RCC 7860 (cell line): ENCODE results near the gene TENM4.
"Not testable (repeated sequence)": the region's sequence is repeated elsewhere in the genome, so short reads cannot be mapped to it uniquely, and the experiment has no call there.

Source experiments
- DNase-seq: peaks from one replicate; pipeline ENCODE4 v3.0.0-alpha.2; 2015; ENCODE audit warnings: low spot score
- FAIRE-seq: peaks from 2 replicates; lab custom pipeline; 2012; peaks lifted over from hg19 to GRCh38; lab: Jason Lieb, UNC

The TENM4 gene

DNA sequence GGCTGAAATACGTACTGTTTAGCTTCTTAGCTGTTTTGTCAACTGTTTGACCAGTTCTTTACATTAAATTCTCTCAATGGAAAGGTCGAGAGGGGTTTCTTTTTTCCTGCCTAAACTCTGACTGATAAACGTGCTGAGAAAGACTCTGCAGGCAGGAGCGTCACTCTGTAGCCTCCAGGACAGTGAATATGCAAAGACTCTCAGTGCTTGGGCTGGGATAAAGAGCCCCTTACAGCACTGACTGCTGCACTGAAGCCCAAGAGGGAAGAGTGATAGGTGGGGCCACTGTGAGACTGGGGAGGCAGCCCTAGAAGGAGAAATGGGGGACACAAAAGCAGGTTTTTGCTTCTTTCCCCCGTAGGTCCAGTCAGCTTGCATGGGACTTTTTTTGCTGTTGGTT is 213.5 kb downstream of the TENM4 start:
- FAIRE-seq = no peak
- no peak for DNase-seq

DNA sequence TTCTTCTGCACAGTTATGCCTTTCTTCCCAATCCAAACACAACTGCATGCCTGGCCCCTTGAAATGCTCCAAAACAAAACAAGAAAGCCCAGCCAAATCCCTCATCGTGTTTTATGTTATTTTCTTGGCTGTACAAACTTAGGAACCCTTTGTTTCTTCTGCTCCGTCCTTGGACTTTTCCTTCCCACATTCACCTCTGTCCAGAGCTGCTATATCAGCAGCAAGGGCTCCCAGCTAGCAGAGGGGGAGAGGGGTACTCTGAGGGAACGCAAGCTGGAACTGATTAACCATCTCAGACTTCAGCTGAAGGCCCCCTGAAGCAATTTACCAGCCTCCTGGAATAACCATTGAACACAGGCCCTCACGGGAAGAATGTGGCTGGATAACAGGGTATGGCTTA is 214.7 kb downstream of the TENM4 start:
- FAIRE-seq (no peak), DNase-seq (no peak)

DNA sequence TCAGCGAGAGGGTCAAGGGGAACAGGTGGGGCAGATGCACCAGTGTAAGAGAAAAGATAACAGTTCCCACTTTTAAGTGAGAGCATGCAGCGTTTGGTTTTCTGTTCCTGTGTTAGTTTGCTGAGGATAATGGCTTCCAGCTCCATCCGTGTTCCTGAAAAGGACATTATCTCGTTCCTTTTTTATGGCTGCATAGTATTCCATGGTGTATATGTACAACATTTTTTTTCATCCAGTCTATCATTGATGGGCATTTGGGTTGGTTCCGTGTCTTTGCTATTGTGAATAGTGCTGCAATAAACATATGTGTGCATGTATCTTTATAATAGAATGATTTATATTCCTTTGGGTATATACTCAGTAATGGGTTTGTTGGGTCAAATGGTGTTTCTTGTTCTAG is 218.7 kb downstream of the TENM4 start:
- DNase-seq, FAIRE-seq: not testable (repeated sequence)

GRCh38 chr11:79221444-79222130 is 219.2 kb downstream of the TENM4 start:
- FAIRE-seq = no peak

GRCh38 chr11:79220171-79220570 is 220.7 kb downstream of the TENM4 start:
- FAIRE-seq (no peak), DNase-seq (no peak)

More at GRCh38 chr11:79221444-79222130, 219.2 kb downstream of the TENM4 start:
- DNase-seq = no peak

GRCh38 chr11:79219186-79220045 is 221.4 kb downstream of the TENM4 start:
- FAIRE-seq = no peak

DNA sequence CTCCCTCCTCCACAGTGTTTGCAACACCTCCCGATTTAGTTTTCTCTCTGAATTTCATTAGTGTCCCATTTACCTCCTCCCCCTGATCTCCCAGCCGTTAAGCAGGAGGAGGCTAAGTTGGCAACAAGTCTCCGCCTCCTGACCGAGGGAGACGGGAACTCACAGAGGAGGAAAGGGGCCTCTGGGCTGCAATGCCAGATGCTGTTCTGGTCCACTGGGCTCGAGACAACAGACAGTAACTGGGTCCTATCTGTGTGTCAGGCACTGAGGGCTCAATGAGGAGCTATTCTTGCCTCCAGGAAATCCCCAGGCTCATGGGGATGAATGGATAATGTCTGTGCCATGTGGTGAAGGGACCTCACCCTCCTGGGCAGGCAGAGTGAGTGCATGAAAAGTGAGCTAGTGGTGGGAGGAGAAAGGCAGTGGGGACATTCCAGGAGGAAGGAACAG is 228.1 kb downstream of the TENM4 start:
- FAIRE-seq = peak; percentile 59

More at GRCh38 chr11:79219186-79220045, 221.4 kb downstream of the TENM4 start:
- DNase-seq = no peak

DNA sequence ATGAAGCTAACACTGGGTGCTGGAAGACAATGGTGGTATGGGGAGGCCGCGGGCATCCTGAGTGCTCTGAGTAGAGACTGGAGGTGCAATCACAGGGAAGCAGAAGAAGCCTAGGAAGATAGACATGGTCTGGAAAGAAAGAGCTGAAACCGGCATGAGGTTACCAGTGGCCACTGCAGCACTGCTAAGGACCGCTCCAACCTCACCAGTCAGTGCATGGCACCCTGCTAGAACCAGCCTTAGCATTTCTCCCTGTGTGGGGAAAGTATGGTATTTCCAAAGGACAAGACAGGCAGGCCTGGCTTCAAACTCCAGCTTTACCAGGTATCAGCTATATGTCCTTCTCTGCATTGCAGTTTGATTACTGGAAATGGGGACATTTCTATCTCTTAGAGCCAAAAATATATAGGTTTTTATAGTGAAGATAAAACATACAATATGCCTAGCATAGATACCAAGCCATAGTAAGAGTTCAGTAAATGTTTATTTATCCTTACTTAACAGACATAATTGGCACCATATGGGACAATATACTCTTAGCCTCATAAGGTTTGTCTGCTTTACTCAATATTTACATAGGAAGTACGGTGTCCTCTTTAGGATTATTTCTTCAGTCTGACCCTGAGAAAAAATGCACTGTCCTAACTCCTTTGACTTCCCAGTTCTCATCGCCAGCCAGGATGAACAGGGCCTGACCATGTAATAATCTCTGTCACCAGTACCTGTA is 231.1 kb downstream of the TENM4 start:
- no peak for FAIRE-seq
- DNase-seq = no peak

More for the DNA sequence above, 228.1 kb downstream of the TENM4 start:
- DNase-seq = peak; percentile 81

DNA sequence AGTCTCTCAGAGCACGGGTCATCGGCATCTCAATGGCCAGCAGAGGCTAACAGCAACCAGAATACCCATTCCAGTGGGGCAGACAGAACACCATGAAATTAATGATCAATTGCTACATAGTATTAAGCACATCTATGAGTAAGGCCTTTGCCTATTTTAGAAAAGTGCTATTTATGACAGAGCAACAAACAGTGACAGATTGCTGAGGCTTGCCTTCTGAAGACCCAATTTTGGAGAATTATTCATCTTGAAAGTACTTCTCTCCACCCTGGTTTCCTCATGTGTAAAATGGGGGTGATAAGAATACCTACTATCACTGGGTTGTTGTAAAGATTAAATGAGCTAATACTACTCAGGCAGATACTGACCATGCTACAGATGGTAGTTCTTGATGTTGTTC is 232.7 kb downstream of the TENM4 start:
- no peak for DNase-seq
- FAIRE-seq = no peak

- FAIRE-seq (no peak), DNase-seq (no peak)
Observed at GRCh38 chr11:79206951-79207350, 233.9 kb downstream of the TENM4 start.

GRCh38 chr11:79205786-79206185 is 235.0 kb downstream of the TENM4 start:
- DNase-seq (no peak), FAIRE-seq (no peak)

DNA sequence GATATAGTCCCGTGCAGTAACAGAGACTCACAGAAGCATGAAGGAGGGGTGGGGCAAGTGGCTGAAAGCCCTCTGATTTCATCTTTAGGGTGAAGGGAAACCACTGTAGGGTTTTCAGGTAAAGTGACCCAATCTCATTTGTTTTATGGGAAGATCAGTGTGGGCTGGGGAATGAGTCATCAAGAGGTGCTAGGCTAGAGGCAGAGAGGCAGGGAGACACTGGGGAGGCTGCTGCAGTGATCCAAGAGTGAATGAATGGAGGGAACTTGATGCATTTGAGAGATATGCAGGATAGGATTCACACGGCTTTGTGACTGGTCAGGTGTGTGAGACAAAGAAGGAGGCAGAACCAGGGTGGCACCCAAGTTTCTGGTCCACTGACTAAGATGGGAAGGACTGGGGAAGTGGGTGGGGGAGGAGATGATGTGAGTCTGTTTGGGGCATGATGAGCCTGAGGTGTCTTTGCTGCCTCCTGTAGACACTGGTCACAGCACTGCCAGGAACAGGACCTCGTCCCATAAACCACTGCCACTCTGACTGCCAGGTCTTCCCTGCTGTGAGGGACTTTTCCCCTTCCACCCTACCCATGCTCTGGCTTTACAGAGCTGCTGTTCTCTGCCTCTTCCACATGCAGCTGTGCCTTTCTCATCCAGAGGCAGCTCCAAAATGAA is 239.0 kb downstream of the TENM4 start:
- FAIRE-seq = peak; percentile 49

DNA sequence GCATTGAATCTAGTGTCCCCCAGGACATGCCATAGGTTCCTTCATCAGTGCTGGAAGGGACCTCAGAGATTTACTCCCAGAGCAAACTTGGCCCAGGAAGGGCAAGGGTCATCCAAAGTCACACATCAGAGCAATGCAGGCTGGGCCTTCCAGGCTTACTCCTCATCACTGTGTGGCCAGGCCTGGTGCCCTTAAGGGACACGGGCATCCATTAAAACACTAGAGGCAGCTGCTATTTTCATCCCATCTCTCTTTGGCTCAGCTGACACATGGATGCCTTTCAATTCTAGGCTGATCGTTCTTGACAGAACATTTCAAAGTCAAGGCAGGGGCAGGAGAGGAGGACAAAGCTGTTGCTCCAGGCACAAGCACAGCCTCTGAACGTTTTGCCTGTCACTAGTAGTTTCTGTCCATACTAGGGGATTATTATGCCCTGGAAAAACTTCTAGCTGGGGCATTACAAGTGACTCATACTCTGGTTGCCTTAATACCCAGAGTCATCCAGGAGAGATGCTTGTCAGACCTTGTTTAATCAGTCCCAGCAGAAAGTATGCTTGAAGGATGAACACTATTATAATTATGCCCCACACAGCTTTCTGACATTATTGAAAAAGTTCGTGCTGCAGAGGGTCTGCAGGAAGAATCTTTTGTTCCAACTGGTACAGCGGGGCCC is 240.3 kb downstream of the TENM4 start:
- no peak for FAIRE-seq
- peak; percentile 6 for DNase-seq

More for the DNA sequence above, 239.0 kb downstream of the TENM4 start:
- DNase-seq = peak; percentile 71

- DNase-seq = no peak
- no peak for FAIRE-seq
Observed at GRCh38 chr11:79199729-79200354, 241.0 kb downstream of the TENM4 start.

DNA sequence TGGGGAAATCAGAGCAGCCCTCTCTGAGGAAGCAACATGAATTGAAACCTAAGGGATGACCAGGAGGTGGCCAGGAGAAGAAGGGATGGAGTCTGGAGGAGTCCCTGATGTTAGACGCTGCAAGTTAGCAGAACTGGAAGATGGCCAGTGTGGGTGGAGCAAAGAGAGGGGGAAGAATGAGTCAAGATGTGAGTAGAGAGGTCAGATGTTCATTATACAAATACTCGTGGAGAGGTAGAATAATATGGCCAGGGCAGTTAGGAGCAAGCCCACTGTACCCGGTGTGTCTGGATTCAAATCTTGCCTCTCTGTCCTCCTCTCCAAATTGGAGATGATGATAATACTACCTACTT is 242.0 kb downstream of the TENM4 start:
- no peak for FAIRE-seq

GRCh38 chr11:79198203-79198897 is 242.5 kb downstream of the TENM4 start:
- DNase-seq (no peak), FAIRE-seq (no peak)

More for the DNA sequence above, 242.0 kb downstream of the TENM4 start:
- DNase-seq = no peak

- DNase-seq = no peak
- FAIRE-seq = no peak
Observed at GRCh38 chr11:79196950-79197349, 243.9 kb downstream of the TENM4 start.

DNA sequence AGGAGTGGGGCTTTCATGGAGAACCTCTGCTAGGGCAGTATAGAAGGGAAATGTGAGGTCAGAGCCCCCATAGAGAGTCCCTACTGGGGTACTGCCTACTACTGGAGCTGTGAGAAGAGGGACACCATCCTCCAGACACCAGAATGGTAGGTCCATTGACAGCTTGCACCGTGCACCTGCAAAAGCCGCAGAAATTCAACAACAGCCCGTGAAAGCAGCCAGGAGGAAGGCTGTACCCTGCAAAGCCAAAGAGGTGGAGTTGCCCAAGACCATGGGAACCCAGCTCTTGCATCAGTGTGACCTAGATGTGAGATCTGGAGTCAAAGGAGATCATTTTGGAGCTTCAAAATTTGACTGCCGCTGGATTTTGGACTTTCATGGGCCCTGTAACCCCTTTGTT is 245.6 kb downstream of the TENM4 start:
- no peak for DNase-seq
- no peak for FAIRE-seq

DNA sequence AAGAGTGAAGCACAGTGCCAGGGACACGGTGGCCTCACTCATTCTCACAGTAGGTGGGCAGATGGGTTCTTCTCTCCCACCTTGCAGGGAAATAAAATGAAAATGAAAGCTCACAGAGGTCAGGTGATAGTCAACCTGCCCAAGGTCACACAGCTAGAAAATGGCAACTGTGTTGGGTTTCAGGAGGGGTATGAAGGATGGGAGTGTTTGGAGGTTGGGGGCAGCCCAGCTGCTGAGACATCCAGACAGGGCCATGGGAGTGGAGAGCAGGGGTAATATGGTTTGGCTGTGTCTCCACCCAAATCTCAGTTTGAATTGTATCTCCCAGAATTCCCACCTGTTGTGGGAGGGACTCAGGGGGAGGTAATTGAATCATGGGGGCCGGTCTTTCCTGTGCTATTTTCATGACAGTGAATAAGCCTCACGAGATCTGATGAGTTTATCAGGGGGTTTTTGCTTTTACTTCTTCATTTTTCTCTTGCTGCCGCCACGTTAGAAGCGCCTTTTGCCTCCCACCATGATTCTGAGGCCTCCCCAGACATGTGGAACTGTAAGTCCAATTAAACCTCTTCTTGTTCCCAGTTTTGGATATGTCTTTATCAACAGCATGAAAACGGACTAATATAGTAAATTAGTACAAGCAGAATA is 247.0 kb downstream of the TENM4 start:
- FAIRE-seq = no peak

More for the DNA sequence above, 247.0 kb downstream of the TENM4 start:
- DNase-seq = no peak
